ENCODE data around the gene CNOT11.
"Not testable (repeated sequence)": the region's sequence is repeated elsewhere in the genome, so short reads cannot be mapped to it uniquely, and the experiment has no call there.

CNOT11 gene

DNA sequence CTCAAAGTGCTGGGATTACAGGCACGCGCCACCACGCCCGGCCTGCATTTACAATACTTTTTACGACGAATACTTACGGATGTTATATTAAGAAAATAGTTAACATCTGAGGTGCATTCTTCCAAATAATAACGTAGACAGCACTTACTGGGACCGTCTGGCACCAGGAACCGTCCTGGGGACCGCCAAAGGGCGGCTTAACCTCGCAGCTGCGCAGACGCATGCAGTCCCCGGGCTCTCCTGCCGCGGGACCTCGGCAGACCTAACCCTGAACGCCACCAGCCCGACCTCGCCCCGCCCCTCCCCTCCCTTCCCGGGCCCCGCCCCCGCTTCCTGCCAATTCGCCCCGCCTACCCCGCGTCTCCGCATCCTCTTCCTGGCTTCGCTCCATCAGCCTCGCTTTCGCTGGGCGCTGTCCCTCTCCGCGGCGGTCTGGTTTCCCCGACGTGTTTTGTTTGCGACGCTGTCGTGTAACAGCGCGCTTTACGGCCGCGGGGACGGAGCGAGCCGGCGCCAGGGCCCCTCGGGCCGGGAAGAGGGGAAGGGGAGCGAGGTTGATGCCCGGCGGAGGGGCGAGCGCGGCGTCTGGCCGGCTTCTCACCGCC is at the start of gene CNOT11:
CNOT11 (plus strand) TSS at position 479 of the 605 bp plus-strand sequence; CDS start at position 558, 79 bp downstream.
- in situ Hi-C loops (cut with HindIII; ENCODE audit: low sequenced_read_pairs) = no loop called here

DNA sequence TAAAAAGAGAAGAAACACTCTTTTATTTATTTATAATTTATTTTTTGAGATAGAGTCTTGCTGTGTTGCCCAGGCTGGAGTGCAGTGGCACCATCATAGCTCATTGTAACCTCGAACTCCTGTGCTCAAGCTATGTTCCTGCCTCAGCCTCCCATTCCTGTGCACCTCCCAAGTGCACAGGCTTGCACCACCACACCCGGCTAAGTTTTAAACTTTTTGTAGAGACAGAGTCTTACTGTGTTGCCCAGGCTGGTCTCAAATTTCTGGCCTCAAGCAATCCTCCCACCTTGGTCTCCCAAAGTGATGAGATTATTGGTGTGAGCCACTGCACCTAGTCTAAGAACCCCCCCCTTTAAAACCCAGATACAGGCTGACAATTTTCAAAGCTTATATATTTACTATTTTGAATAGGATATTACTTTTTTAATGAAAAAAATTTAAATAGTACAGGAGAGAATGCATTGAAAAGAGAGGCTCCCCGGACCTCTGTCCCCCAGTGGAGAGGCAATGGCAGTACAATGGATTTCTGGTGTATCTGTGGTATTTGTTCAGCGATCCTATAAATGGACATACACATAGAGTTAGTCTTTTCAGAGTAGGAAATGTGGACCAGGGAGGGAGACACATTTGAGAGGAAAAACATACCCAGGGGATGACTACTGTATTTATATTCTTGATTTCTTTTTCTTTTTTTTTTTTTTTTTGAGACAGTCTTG is 48.1 kb upstream of the CNOT11 start:
- in situ Hi-C loops (cut with HindIII; ENCODE audit: low sequenced_read_pairs) = loop anchor here (25.0 kb wide), 1 partner anchor 167 kb away; no protein-coding TSS in a partner anchor

DNA sequence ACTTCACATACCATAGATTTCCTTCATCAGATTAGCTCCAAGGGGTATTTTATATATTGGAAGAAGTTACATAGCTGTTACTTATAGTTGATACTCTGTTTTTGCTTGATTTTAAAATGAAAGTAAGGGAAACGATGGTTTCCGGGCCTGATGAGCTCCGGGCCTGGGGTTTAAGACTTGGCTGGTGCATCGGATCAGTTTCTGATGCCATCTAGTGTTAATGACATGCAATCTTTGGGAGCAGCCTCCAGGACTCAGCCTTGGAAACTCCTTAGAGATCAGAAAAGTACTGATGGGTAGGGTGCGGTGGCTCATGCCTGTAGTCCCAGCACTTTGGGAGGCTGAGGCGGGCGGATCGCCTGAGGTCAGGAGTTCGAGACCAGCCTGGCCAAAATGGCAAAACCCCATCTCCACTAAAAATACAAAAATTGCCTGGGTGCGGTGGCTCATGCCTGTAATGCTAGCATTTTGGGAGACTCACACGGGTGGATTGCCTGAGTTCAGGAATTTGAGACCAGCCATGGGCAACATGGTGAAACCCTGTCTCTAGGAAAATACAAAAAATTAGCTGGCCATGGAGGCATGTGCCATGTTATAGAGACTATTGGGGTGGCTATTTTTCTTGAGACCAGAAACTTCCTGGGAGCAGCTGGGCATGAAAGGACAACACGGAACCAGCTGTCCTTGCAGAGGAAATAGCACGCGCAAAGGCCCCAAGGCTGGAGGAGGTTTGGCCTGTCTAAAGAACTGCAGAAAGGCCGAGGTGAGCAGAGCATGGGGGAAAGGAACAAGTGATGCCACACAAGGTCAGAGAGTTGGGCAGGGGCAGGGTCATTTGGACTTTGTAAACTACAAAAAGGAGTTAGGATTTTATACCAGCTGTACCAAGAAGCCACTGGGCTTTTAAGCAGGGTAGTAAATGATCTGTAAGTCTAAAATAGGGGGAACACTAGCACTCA is 46.9 kb upstream of the CNOT11 start:
- in situ Hi-C loops (cut with HindIII; ENCODE audit: low sequenced_read_pairs) = loop anchor here (25.0 kb wide), 1 partner anchor 168 kb away; no protein-coding TSS in a partner anchor

DNA sequence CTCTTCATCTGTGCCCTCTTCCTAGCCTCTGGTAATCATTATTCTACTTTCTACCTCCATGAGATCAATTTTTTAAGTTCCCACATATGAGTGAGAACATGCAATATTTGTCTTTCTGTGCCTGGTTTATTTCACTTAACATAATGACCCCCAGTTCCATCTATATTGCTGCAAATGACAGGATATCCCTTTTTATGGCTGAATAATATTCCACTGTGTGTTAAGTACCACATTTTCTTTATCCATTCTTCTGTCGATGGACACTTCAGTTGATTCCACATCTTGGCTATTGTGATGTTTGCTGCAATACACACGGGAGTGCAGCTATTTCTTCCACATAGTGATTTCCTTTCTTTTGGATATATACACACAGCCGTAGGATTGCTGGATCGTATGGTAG is 43.9 kb upstream of the CNOT11 start:
- in situ Hi-C loops (cut with HindIII; ENCODE audit: low sequenced_read_pairs) = loop anchor here (25.0 kb wide), 1 partner anchor 172 kb away; no protein-coding TSS in a partner anchor

DNA sequence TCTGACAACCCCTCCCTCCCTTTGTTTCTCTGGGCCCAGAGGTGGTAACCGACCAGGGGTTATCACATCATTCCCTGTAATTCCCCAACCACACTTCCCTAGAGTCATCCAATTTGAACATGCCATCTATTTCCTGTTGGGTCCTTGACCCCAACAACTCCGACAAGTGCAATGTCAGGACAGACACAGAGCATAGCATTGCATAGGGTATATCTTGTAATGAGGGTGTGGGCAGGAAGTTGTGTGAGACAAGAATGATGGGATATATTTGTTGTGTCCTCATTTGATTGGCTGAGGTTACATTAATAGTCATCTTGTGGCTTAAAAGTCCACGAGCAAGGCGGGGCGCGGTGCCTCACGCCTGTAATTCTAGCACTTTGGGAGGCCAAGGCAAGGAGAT is 33.4 kb upstream of the CNOT11 start:
- in situ Hi-C loops (cut with HindIII; ENCODE audit: low sequenced_read_pairs) = loop anchor here (25.0 kb wide), 1 partner anchor 182 kb away; no protein-coding TSS in a partner anchor

DNA sequence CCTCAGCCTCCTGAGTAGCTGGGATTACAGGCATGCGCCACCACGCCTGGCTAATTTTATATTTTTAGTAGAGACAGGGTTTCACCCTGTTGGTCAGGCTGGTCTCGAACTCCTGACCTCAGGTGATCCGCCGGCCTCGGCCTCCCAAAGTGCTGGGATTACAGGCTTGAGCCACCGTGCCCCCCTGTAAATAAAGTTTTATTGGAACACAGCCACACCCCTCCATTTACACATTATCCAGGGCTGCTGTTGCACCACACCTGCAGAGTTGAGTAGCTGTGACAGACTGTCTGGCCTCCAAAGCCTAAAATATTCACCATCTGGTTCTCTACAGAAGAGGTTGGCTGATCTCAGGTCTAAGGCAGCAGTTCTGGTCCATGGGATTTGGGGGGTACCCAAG is 32.6 kb upstream of the CNOT11 start:
- in situ Hi-C loops (cut with HindIII; ENCODE audit: low sequenced_read_pairs) = loop anchor here (25.0 kb wide), 1 partner anchor 183 kb away; no protein-coding TSS in a partner anchor

DNA sequence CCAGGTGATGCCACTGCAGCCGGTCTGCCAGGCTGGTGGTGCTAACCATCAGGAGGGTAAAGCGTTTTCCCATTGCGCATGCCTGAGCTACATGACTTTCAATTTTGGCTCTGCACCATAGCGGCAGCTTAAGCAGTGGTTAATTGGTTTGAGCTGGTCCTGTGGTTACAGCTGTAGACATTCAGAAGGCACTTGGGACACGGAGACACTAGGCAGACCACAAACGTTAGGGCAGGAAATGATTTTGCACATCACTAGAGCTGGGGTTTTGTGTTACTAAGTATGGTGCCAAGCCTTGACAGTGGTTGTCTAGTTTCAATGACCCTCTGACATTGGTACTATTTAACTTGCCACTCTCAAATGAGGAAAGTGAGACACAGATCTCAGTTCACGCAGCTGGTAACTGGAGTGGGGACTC is 28.9 kb upstream of the CNOT11 start:
- in situ Hi-C loops (cut with HindIII; ENCODE audit: low sequenced_read_pairs) = loop anchor here (25.0 kb wide), 1 partner anchor 187 kb away; no protein-coding TSS in a partner anchor

DNA sequence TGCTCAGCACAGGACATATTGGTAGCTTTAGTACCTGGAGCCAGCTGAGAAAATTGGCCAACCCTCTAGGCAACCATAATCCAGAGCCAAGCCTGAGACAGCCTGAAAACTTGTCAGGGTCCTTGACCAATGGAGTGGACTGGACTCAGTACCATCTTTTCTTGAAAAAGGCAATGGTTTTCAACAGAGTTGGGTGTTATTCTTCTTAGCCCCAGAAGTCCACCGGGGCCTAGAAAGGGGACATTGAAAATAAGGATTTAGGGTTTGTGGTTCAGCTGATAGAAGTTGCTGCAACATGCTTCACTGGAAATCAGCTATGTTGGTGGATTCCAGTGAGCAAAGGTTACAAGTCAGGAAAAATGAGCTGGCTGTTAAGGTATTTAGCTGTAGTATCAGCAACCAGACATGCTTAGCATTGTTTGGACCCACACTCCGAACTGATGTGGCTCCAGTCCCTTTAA is 22.1 kb upstream of the CNOT11 start:
- in situ Hi-C loops (cut with HindIII; ENCODE audit: low sequenced_read_pairs) = no loop called here

DNA sequence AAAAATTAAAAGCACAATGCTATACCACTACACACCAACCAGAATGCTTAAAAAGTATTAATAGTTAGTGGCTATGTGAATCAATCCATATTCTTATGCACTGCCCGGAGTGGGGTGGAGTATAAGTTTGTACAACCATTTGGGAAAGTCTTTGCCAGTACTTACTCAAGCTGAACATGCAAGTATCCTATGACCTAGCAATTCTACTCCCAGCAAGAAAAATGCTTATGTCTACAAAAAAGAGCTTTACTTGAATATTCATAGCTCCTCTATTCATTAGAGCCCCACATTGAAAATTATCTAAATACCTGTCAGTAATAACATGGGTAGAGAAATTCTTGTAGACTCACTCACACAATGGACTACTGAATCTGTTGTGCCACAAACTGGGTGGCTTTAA is 21.4 kb upstream of the CNOT11 start:
- in situ Hi-C loops (cut with HindIII; ENCODE audit: low sequenced_read_pairs) = no loop called here

DNA sequence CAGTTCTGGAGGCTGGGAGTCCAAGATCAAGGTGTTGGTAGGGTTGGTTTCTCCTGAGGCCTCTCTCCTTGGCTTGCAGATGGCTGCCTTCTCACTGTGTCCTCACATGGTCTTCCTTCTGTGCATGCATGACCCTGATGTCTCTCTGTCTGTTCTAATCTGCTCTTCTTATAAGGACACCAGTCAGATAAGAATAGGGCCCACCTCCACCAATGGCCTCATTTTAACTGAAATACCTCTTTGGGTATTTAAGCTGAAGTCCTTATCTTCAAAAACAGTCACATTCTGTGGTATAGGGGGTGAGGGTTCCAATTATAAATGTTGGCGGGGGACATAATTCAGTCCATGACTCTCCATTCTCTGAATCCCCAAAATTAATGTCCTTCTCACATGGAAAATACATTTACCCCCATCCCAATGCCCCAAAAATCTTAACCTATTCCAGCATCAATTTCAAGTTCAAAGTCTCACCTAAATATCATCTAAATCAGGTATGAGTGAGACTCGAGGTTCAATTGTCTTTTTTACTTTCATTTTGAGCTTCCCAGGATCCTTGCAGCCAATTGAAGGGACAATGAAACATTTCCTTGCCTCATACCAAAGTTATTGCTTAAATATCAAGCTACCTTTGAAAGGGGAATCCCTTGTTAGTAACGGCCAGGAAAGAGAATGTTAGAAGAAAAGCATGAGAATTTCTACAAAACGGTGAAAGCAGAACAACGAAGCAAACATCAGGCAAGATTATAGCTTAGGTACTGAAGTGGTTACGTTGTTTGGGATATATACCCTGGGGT is 20.6 kb upstream of the CNOT11 start:
- in situ Hi-C loops (cut with HindIII; ENCODE audit: low sequenced_read_pairs) = no loop called here

DNA sequence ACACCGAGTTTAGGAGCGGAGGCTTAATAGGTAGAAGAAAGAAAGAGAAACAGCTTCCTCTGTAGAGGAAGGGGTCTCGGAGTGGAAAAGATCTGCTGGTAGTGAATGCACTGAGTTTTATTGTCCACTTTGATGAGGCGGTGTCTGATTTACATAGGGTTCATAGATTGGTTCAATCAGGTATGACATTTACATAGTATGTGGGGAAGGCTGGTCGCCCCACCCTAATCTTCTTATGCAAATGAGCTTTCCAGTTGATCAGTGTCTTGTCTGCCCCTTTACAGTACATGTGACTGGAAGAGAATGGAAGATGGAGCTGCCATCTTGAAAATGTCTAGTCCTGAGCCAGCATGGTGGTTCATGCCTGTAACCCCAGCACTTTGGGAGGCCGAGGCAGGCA is 19.9 kb upstream of the CNOT11 start:
- in situ Hi-C loops (cut with HindIII; ENCODE audit: low sequenced_read_pairs) = no loop called here

DNA sequence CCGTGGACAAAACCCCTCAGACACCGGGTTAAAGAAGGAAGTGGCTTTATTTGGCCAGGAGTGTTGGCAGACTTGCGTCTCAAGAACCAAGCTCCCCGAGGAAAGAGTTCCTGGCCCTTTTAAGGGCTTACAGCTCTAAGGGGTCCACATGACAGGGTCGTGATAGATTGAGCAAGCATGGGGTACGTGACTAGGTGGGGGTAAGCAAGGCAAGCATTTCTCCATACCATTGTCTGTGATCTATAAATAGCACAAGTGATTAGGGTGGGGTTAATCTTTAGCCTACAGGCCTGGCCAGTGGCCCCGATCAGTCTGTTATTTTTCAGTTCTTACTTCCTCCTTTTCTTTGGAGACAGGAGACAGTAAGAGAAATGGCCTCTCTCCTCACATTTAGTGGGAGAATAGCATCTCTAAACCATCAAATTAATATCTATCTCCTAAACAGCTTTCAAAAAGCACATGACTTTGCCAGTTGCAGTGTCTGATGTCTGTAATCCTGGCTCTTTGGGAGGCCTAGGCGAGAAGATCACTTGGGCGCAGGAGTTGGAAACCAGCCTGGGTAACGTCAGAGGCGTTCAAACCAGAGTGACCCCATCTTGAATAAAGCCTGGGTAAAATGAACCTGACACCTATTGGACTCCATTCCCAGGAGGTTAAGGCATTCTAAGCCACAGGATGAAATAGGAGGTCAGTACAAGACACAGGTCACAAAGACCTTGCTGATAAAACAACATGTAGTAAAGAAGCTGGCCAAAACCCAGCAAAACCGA is 18.3 kb upstream of the CNOT11 start:
- in situ Hi-C loops (cut with HindIII; ENCODE audit: low sequenced_read_pairs) = no loop called here

DNA sequence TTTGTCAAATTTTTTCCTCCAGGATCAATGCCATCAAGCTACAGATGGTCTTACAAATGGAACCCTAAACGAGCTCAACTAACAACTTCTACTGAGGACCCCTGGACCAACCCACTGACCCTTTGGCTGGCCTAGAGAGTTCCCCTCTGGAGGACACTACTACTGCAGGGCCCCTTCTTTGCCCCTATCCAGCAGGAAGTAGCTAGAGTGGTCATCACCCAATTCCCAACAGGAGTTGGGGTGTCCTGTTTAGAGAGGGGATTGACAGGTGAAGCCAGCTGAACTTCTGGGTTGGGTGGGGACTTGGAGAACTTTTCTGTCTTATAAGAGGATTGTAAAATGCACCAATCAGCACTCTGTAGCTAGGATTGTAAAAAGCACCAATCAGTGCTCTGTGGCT is 16.7 kb upstream of the CNOT11 start:
- in situ Hi-C loops (cut with HindIII; ENCODE audit: low sequenced_read_pairs) = not testable (repeated sequence)

DNA sequence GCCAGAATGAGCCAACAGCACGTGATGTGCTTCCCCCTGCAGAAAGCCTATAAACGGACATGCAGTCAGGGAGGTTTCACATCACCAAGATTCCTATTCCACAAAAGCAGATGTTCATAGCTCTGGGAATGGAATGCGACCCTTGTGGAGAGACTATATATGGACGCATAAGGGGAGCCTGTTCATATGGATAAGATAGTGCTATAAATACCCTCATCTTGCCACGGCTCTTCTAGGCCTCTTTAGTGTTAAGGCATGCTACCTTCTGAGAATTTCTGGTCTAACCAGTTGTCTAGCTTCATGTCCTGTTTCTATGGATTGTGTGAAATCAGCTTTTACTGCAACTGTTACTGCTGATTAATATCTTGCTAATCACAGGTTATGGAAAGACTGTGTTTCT is 14.7 kb upstream of the CNOT11 start:
- in situ Hi-C loops (cut with HindIII; ENCODE audit: low sequenced_read_pairs) = not testable (repeated sequence)

DNA sequence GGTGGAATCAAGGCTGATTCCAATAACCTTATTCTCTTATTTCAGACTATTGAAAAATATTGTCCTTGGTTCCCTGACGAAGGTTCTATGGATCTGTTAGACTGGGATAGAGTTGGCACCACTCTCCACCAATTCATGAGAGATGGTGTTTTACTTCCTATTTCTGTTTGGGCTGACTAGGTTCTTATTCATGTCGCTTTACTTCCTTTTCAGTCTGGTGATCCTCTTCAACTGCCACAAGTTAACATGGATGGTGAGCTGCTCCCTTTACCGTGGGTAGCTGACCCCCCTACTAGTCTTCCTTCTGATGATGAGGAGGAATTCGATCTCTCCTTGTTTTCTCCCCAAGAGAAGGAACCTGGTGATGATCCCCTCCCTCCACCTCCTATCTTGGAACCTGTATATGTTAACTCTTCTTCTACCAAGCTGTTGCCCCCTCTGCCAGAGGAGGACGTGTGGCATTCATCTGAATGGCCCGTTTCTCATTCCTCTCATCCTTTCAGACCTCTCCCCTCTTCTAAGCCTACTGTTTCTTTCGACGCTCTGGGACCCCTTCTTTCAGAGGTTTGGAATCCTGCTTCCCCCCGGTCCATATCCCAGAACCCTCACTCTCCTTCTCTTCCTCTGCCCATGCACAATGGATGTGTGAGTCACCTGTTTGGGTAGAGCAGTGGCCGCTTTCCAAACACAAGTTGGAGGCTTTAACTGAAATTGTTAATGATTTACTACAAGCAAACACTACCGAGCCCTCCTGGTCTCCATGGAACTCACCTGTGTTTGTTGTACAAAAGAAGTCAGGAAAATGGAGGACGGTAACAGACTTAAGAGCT is 13.5 kb upstream of the CNOT11 start:
- in situ Hi-C loops (cut with HindIII; ENCODE audit: low sequenced_read_pairs) = no loop called here

DNA sequence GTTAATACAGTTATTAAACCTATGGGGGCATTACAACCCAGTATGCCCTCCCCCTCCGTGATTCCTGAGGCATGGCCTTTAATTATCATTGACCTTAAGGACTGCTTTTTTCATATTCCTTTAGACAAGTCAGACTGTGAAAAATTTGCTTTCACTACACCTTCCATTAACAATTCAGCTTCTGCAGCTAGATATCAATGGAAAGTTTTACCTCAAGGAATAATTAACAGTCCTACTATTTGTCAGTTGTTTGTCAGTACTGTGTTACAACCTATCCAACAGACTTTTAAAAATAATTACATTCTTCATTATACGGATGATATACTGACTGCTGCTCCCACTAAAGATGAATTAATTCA is 12.9 kb upstream of the CNOT11 start:
- in situ Hi-C loops (cut with HindIII; ENCODE audit: low sequenced_read_pairs) = not testable (repeated sequence)

DNA sequence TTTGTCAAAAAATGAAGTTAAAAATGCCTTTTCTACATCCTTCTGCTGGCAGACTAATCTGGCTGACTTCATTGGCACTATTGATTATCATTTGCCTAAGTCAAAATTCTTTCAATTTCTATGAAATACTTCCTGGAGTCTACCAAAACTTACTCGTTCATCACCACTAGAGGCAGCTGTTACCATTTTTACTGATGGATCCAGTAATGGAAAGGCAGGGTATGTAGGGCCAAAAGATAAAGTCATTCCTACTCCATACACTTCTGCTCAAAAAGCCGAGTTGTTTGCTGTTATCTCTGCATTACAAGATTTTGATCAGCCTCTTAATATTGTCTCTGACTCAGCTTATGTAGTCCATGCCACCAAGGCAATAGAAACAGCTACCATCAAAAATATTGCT is 12.0 kb upstream of the CNOT11 start:
- in situ Hi-C loops (cut with HindIII; ENCODE audit: low sequenced_read_pairs) = not testable (repeated sequence)

DNA sequence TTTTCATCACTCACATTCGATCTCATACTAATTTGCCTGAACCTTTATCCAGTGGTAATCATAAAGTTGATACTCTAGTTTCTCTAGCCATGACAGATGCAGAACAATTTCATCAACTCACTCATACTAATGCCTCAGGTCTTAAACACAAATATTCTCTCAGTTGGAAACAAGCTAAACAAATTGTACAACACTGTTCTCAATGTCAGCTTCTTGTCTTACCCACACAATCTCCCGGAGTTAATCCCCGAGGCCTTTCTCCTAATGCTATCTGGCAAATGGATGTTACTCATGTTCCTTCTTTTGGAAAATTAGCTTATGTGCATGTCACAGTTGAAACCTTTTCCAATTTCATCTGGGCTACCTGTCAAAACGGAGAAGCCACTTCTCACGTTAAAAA is 11.5 kb upstream of the CNOT11 start:
- in situ Hi-C loops (cut with HindIII; ENCODE audit: low sequenced_read_pairs) = no loop called here

DNA sequence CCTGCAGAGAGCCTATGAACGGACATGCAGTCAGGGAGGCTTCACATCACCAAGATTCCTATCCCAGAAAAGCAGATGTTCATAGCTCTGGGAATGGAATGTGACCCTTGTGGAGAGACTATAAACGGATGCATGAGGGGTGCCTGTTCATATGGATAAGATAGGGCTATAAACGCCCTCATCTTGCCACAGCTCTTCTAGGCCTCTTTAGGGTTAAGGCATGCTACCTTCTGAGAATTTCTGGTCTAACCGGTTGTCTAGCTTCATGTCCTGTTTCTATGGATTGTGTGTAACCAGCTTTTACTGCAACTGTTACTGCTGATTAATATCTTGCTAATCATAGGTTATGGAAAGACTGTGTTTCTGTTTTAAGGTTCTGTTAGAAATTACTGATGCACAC is 8.3 kb upstream of the CNOT11 start:
- in situ Hi-C loops (cut with HindIII; ENCODE audit: low sequenced_read_pairs) = not testable (repeated sequence)

All from DLD1 (cell line).